Brain microvascular endothelial cell (primary cell): Measurements from ENCODE around the gene PEX7.

ENCODE experiments used
- DNase-seq: peaks from one replicate; pipeline ENCODE4 v3.0.0-alpha.2; 2020
- H3K27ac ChIP-seq: fragments of 250-450 bp; sonication (Bioruptor Pico); 2 replicates; pipeline ENCODE4 v1.5.1; 2020; ENCODE audit warnings: mild to moderate bottlenecking, moderate library complexity
- H3K27me3 ChIP-seq: fragments of 250-450 bp; sonication (Bioruptor Pico); replicated peaks from 2 replicates; pipeline ENCODE4 v1.5.1; 2020; ENCODE audit warnings: mild to moderate bottlenecking
- H3K36me3 ChIP-seq: fragments of 250-450 bp; sonication (Bioruptor Pico); replicated peaks from 2 replicates; pipeline ENCODE4 v1.5.1; 2020; ENCODE audit warnings: mild to moderate bottlenecking
- H3K4me3 ChIP-seq: 2 replicates; pipeline ENCODE4 v1.5.1; 2011; ENCODE audit warnings: low read depth, mild to moderate bottlenecking, control low read depth, low read length, moderate library complexity
- in situ Hi-C: cut with HindIII; loops from 2 replicates; pipeline ENCODE4 v1.10.0; 2017; ENCODE audit warnings: low sequenced_read_pairs, low pct_ligation_motif_present
- TF ChIP-seq, protein P1 (sequence below): IDR thresholded peaks from 2 replicates; pipeline ENCODE4 v1.5.1; 2011; ENCODE audit warnings: low read depth, mild to moderate bottlenecking, moderate library complexity, low read length, control low read depth, inconsistent platforms; ENCODE audit errors: missing control alignments

Gene PEX7

DNA sequence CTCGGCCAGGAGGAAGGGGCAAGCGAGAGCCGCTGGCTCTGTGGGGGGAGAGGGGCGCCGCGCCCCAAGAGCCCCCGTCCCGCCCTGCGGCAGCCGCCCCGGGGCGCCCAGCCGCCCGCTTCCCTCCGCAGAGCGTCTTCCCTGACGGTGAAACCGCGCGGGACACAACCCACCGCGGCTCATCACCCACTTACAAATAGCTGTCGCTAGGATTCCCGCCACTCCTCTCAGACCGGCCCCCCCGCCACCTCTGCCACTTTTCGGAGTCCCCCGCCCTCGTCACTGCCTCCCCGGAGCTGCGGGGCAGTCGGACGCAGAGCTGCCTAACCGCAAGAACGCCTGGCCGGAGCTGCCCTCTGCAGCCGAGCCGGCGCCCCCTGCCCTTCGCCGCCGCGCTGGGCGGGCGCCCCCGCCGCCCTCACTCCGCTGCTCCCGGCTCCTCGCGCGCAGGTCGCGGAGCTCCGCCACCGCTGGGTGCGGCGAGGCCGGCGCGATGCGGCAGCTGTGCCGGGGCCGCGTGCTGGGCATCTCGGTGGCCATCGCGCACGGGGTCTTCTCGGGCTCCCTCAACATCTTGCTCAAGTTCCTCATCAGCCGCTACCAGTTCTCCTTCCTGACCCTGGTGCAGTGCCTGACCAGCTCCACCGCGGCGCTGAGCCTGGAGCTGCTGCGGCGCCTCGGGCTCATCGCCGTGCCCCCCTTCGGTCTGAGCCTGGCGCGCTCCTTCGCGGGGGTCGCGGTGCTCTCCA is 99.7 kb downstream of the PEX7 start, which contains the start of gene SLC35D3:
TSS of gene SLC35D3 (plus strand) at position 366 of the 749 bp plus-strand sequence. CDS start at position 494, 128 bp downstream.
- TF ChIP-seq, protein P1, sequence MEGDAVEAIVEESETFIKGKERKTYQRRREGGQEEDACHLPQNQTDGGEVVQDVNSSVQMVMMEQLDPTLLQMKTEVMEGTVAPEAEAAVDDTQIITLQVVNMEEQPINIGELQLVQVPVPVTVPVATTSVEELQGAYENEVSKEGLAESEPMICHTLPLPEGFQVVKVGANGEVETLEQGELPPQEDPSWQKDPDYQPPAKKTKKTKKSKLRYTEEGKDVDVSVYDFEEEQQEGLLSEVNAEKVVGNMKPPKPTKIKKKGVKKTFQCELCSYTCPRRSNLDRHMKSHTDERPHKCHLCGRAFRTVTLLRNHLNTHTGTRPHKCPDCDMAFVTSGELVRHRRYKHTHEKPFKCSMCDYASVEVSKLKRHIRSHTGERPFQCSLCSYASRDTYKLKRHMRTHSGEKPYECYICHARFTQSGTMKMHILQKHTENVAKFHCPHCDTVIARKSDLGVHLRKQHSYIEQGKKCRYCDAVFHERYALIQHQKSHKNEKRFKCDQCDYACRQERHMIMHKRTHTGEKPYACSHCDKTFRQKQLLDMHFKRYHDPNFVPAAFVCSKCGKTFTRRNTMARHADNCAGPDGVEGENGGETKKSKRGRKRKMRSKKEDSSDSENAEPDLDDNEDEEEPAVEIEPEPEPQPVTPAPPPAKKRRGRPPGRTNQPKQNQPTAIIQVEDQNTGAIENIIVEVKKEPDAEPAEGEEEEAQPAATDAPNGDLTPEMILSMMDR: no peak
- peak within 1 kb of the TSS; percentile 52 for H3K4me3 ChIP-seq
- no peak for DNase-seq
- peaks cover 36% of the 10 kb centered on the region for H3K27me3 ChIP-seq
- H3K36me3 ChIP-seq: no peaks in the 10 kb centered on the region
- H3K27ac ChIP-seq: no peak within 1 kb of the TSS
- in situ Hi-C loops: no loop called here

DNA sequence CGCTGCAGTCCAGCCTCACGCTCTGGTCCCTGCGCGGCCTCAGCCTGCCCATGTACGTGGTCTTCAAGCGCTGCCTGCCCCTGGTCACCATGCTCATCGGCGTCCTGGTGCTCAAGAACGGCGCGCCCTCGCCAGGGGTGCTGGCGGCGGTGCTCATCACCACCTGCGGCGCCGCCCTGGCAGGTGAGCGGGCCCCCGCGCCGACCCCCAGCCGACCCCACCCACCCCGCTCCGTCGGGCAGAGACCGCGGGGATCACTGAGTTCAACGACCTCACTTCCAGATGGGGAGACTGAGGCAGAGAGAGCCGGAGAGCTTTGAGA is 100.3 kb downstream of the PEX7 start:
- Histone ChIP-seq H3K4me3 (peak overlapping the region; percentile 52), H3K27me3 (peaks cover 36% of the 10 kb centered on the region), H3K27ac (no peak overlapping the region), H3K36me3 (no peaks in the 10 kb centered on the region)
- DNase-seq: no peak
- in situ Hi-C loops: no loop called here
- TF ChIP-seq, protein P1: no peak

DNA sequence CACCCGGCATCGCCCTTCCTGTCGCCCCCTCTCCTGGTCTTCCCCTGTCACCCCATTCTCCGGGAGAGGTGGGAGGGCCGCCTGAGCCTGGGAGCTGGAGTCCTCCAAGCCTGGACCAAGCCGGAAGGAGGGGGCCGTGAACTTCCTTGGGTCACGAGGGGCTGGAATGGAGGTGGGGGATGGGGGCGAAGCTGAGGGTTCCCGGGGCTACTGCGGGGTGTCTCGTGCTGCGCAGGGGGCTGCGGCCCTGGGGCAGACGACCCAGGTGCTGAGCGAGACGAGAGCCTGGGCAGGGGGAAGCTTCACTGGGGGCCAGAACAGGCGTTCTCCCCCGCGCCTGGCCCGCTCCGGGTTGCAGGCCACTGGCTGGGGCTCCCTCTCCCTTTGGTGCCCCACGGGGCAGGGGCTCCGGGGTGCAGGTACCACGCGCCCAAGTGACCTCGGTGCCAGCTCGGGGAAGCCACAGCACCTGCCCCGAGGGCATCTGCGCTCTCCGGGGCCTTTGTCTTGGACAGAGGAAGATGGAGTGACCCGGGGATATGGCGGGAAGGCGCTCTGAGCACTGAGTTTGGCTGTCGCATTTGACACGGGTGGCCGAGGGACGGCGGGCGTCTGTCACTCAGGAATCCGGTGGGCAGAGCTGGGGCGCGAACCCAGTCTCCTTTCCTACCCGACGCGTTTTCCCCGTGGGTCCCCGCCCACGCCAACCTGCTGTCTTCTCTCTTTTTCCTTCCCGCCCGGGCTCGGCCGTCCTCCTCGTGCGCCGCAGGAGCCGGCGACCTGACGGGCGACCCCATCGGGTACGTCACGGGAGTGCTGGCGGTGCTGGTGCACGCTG is 100.9 kb downstream of the PEX7 start:
- TF ChIP-seq, protein P1: no peak
- peak overlapping the region; percentile 3 for H3K4me3 ChIP-seq
- peaks cover 36% of the 10 kb centered on the region for H3K27me3 ChIP-seq
- in situ Hi-C loops: no loop called here
- H3K27ac ChIP-seq: no peak overlapping the region
- no peaks in the 10 kb centered on the region for H3K36me3 ChIP-seq
- DNase-seq: no peak

DNA sequence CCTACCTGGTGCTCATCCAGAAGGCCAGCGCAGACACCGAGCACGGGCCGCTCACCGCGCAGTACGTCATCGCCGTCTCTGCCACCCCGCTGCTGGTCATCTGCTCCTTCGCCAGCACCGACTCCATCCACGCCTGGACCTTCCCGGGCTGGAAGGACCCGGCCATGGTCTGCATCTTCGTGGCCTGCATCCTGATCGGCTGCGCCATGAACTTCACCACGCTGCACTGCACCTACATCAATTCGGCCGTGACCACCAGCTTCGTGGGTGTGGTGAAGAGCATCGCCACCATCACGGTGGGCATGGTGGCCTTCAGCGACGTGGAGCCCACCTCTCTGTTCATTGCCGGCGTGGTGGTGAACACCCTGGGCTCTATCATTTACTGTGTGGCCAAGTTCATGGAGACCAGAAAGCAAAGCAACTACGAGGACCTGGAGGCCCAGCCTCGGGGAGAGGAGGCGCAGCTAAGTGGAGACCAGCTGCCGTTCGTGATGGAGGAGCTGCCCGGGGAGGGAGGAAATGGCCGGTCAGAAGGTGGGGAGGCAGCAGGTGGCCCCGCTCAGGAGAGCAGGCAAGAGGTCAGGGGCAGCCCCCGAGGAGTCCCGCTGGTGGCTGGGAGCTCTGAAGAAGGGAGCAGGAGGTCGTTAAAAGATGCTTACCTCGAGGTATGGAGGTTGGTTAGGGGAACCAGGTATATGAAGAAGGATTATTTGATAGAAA is 101.7 kb downstream of the PEX7 start:
- TF ChIP-seq, protein P1: no peak
- no peak for DNase-seq
- in situ Hi-C loops: no loop called here
- Histone ChIP-seq H3K4me3 (no peak overlapping the region), H3K36me3 (no peaks in the 10 kb centered on the region), H3K27me3 (peaks cover 36% of the 10 kb centered on the region), H3K27ac (no peak overlapping the region)

DNA sequence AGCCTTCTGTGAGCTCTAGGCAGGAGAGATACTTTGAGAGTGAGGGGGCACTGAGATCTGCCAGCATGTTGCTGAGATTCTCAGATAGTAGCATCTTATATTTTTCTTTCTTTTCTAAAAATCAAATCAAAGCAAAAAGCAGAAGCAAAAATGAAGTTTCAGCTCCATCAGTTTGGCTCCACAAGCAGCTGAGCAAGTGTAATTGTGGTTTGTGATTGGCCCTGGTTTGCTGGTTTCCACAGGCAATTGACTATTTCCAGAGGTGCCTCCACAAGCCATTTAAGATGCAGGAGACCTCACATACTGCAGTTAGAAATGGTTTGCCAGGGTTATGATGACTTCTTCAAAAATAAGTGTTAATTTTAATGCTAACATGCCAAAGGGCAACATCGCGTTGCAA is 104.0 kb downstream of the PEX7 start:
- no peak overlapping the region for H3K27ac ChIP-seq
- in situ Hi-C loops: no loop called here
- DNase-seq: no peak
- H3K36me3 ChIP-seq: no peaks in the 10 kb centered on the region
- peaks cover 27% of the 10 kb centered on the region for H3K27me3 ChIP-seq
- TF ChIP-seq, protein P1: no peak
- no peak overlapping the region for H3K4me3 ChIP-seq
